Kidney (tissue), 14 donors: ENCODE data around the gene MEPCE. TPM values are rescaled to one million over a fixed set of nuclear protein-coding genes. Genes with fewer than 3 reads are reported as not detected.

Experiments used
- DNase-seq, 5 donors: peaks; one replicate each; pipeline ENCODE4 v3.0.0-alpha.2; 2013 to 2020
- FAIRE-seq: peaks from 2 replicates; lab custom pipeline; 2012; peaks lifted over from hg19 to GRCh38; lab: Jason Lieb, UNC
- H3K27ac ChIP-seq, 2 donors: one replicate each; pipeline ENCODE4 v1.7.0; 2013; ENCODE audit warnings: low read depth in 2 of 2, low read length in 2 of 2, inconsistent platforms in 1 of 2
- H3K27me3 ChIP-seq: one replicate; pipeline ENCODE4 v1.7.1; 2013; ENCODE audit warnings: low read length, inconsistent platforms; ENCODE audit not compliant: control insufficient read depth, insufficient read depth
- H3K36me3 ChIP-seq, 3 donors: one replicate each; pipeline versions ENCODE4 v1.7.0 to v1.7.1; 2013; ENCODE audit warnings: low read length in 3 of 3, control low read depth in 1 of 3, inconsistent platforms in 1 of 3; ENCODE audit not compliant: insufficient read depth in 3 of 3, control insufficient read depth in 2 of 3
- H3K4me1 ChIP-seq, 3 donors: one replicate each; pipeline versions ENCODE4 v1.7.0 to v1.7.1; 2013; ENCODE audit warnings: low read length in 3 of 3, inconsistent platforms in 1 of 3, low read depth in 1 of 3; ENCODE audit not compliant: control insufficient read depth in 2 of 3, insufficient read depth in 2 of 3
- H3K4me3 ChIP-seq, 3 donors: one replicate each; pipeline versions ENCODE4 v1.7.0 to v1.8.1; 2013; ENCODE audit warnings: low read length in 3 of 3, control low read depth in 1 of 3, inconsistent platforms in 1 of 3
- H3K9ac ChIP-seq, 3 donors: one replicate each; pipeline versions ENCODE4 v1.7.0 to v1.7.1; 2013; ENCODE audit warnings: low read length in 3 of 3, control low read depth in 1 of 3, inconsistent platforms in 1 of 3
- H3K9me3 ChIP-seq, 3 donors: one replicate each; pipeline versions ENCODE4 v1.7.0 to v1.7.1; 2013; ENCODE audit warnings: low read length in 3 of 3, control low read depth in 1 of 3, inconsistent platforms in 1 of 3; ENCODE audit not compliant: control insufficient read depth in 2 of 3, insufficient read depth in 1 of 3
- intact Hi-C: fragments of 100-400 bp; cut with DNase I; formaldehyde crosslinking; loops from one replicate; pipeline ENCODE4 v1.11.1; 2022
- polyA plus RNA-seq: library from polyadenylated mRNA; stranded (reverse); fragments of 350-450 nt; fragmentation: Illumina TruSeq; extraction: RNeasy Lipid Tissue Mini Kit (QIAGEN cat#74804); gene quantifications from one replicate; pipeline ENCODE4 v1.2.3, GENCODE V29; 2014; ENCODE audit warnings: low read depth, low replicate concordance; ENCODE audit not compliant: insufficient read depth
- total RNA-seq: library from RNA; stranded (reverse); fragmentation: NEBNext Ultra II Directional; extraction: Animal tissue kit (Norgen Biotek cat#: 25700); gene quantifications from one replicate; pipeline ENCODE4 v1.2.1, GENCODE V29; 2021
- TF ChIP-seq, protein P1 (sequence below): IDR thresholded peaks from 3 replicates; pipeline ENCODE4 v1.5.1; 2012; ENCODE audit warnings: mild to moderate bottlenecking, moderate library complexity, borderline replicate concordance; ENCODE audit not compliant: insufficient read depth; ENCODE audit errors: extremely low read depth
- donor health status: control.
- donor health status: control.
- donor health status: control.
- donor health status: control.
- donor health status: control.
- donor health status: DM: yes; HTN: yes; CAD: no.
- donor health status: Normal renal cell carcinoma (clear cell type).

Gene MEPCE
- total and polyA plus RNA-seq, 2 donors from 2014 or later: 33.4 to 47.2 TPM

DNA sequence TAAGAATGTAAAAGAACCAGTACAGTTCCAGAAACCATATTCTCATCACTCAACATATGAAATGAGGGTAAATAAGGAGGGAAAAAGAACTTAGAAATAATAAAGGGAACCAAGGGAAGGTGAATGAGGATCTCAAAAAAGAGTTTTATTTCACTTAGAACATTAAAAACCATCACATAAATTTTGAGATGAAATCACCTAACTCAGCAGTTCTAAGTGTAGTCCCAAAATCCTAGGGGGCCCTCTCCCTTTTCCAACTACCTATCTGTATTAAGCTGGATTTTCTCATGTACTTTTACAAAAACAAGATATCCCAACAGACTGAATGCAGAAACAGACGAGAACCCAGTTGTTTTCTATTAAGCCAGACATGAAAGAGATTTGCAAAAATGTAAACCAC is 4.3 kb upstream of the MEPCE start:
- TF ChIP-seq, protein P1, sequence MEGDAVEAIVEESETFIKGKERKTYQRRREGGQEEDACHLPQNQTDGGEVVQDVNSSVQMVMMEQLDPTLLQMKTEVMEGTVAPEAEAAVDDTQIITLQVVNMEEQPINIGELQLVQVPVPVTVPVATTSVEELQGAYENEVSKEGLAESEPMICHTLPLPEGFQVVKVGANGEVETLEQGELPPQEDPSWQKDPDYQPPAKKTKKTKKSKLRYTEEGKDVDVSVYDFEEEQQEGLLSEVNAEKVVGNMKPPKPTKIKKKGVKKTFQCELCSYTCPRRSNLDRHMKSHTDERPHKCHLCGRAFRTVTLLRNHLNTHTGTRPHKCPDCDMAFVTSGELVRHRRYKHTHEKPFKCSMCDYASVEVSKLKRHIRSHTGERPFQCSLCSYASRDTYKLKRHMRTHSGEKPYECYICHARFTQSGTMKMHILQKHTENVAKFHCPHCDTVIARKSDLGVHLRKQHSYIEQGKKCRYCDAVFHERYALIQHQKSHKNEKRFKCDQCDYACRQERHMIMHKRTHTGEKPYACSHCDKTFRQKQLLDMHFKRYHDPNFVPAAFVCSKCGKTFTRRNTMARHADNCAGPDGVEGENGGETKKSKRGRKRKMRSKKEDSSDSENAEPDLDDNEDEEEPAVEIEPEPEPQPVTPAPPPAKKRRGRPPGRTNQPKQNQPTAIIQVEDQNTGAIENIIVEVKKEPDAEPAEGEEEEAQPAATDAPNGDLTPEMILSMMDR: no peak
- DNase-seq (no peak), FAIRE-seq (no peak)
- H3K36me3 ChIP-seq: no peaks in the 10 kb centered on the region
- no peaks in the 10 kb centered on the region for H3K4me1 ChIP-seq
- no peaks in the 10 kb centered on the region for H3K9me3 ChIP-seq
- no peak overlapping the region for H3K4me3 ChIP-seq
- H3K9ac ChIP-seq: no peak overlapping the region
- intact Hi-C loops: no loop called here
- H3K27me3 ChIP-seq: no peaks in the 10 kb centered on the region
- H3K27ac ChIP-seq: no peak overlapping the region

DNA sequence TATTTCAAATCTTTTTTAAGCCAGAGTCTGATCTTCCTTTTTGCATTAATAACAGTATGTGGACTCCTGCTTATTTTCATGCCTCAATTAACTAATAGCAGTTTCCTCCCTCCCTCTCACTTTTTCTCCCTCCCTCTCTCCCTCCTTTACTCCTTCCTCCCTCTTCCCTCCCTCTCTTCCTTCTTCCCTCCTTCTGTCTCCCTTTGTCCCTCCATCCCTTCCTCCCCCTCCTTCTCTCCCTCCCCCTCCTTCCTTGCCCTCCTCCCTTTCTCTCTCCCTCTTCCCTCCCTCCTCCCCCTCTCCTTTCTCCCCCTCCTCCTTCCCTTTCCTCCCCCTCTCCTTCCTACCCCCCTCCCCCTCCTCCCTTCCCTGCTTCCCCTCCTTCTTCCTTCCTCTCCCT is 3.1 kb upstream of the MEPCE start:
- intact Hi-C loops: no loop called here
- H3K27ac ChIP-seq: no peak overlapping the region
- H3K9ac ChIP-seq: no peak overlapping the region
- no peaks in the 10 kb centered on the region for H3K36me3 ChIP-seq
- TF ChIP-seq, protein P1: no peak
- FAIRE-seq: no peak
- H3K4me1 ChIP-seq: peaks cover 0 to 10% (median 7%) of the 10 kb centered on the region in 3 donors
- no peaks in the 10 kb centered on the region for H3K9me3 ChIP-seq
- H3K4me3 ChIP-seq: no peak overlapping the region
- no peaks in the 10 kb centered on the region for H3K27me3 ChIP-seq
- no peak for DNase-seq

DNA sequence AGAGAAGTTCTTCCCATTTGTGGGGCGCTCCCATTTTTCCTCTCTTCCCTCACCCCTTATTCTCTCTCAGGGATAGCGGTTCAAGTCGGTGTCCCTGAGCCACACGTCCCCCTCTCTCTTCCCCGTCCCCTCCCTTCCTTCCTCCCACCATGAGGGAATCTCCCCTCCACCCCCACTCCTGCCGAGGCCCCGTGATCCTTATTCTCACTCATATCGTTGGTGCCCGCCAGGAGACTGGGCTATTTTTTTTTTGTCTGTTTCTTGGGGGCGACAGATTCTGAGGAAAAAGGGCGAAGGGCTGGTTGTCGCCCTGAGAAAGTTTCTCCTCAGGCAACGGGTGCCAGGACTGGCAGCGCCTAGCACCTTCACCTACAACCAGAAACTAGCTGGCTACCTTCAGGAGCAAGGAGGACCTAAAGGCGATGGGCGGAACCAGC is 1.9 kb upstream of the MEPCE start:
- Histone ChIP-seq H3K36me3 (peaks cover 0 to under 1% (median 0%) of the 10 kb centered on the region in 3 donors), H3K4me3 (peak overlapping the region; percentile 89 to 96 (median 90)), H3K27ac (peak overlapping the region; percentile 100), H3K4me1 (peaks cover 0 to 20% (median 14%) of the 10 kb centered on the region in 3 donors), H3K27me3 (no peaks in the 10 kb centered on the region), H3K9me3 (no peaks in the 10 kb centered on the region), H3K9ac (no peak overlapping the region)
- DNase-seq (no peak), FAIRE-seq (no peak)
- TF ChIP-seq, protein P1: peak; percentile 0
- intact Hi-C loops: no loop called here
